GM12878 (cell line): ENCODE data around the gene POM121L12. TPM values are rescaled to one million over a fixed set of nuclear protein-coding genes. Genes with fewer than 3 reads are reported as not detected.

Experiments
- ATAC-seq: fragments of 200-7000 bp; cut with Tn5 transposase; 3 replicates; pipeline ENCODE4 v1.9.1; 2020; ENCODE audit warnings: mild to moderate bottlenecking, moderate library complexity
- BruUV-seq: library from RNA; stranded (reverse); fragments of 400-500 nt; replicated peaks from 2 replicates; lab custom pipeline; 2021; lab: Mats Ljungman, UMichigan
- CTCF ChIA-PET: fragments of 300-600 bp; sonication (Branson Sonifier 250); formaldehyde crosslinking; extraction: SDS; loops from one replicate; lab custom pipeline; 2021; ENCODE audit warnings: inconsistent platforms; lab: Yijun Ruan, JAX
- POLR2A ChIA-PET: fragments of 350-600 bp; formaldehyde crosslinking; extraction: SDS; loops from one replicate; lab custom pipeline; 2021; ENCODE audit warnings: inconsistent platforms; lab: Charles Lee
- RAD21 ChIA-PET: fragments of 300-600 bp; sonication (Branson Sonifier 250); formaldehyde crosslinking; loops from one replicate; lab custom pipeline; 2023; ENCODE audit warnings: antibody characterized with exemption; ENCODE audit not compliant: unreplicated experiment; lab: Charles Lee
- SMC1A ChIA-PET: fragments of 300-600 bp; sonication (Branson Sonifier 250); formaldehyde crosslinking; loops from one replicate; lab custom pipeline; 2023; ENCODE audit not compliant: unreplicated experiment, uncharacterized antibody; lab: Charles Lee
- DNase-seq: peaks from one replicate; pipeline ENCODE4 v3.0.0-alpha.2; 2011; ENCODE audit warnings: low read depth, low spot score
- FAIRE-seq: peaks from 3 replicates; lab custom pipeline; 2011; peaks lifted over from hg19 to GRCh38; lab: Jason Lieb, UNC
- H2AFZ ChIP-seq: 2 replicates; pipeline ENCODE4 v1.6.0; 2011; ENCODE audit warnings: low read depth, low read length, control low read depth; ENCODE audit not compliant: control insufficient read depth
- H3K27ac ChIP-seq: 2 replicates; pipeline ENCODE4 v1.5.1; 2011; ENCODE audit warnings: control low read depth; ENCODE audit not compliant: control insufficient read depth, insufficient read depth
- H3K27me3 ChIP-seq, 2 experiments: replicated peaks in 1 of 2; 2 replicates each; pipeline versions ENCODE4 v1.6.0 to v1.6.1; 2011; ENCODE audit warnings: low read length in 1 of 2; ENCODE audit not compliant: control insufficient read depth in 2 of 2, insufficient read depth in 2 of 2
- H3K36me3 ChIP-seq, 2 experiments: 2 replicates each; pipeline ENCODE4 v1.5.1; 2011; ENCODE audit warnings: low read length in 1 of 2; ENCODE audit not compliant: control insufficient read depth in 2 of 2, insufficient read depth in 2 of 2
- H3K4me1 ChIP-seq: 2 replicates; pipeline ENCODE4 v1.6.1; 2011; ENCODE audit warnings: mild to moderate bottlenecking, low read length, moderate library complexity, mixed read lengths; ENCODE audit not compliant: control insufficient read depth, insufficient read depth
- H3K4me2 ChIP-seq: 2 replicates; pipeline ENCODE4 v1.6.0; 2011; ENCODE audit warnings: control low read depth; ENCODE audit not compliant: control insufficient read depth, insufficient read depth
- H3K4me3 ChIP-seq: fragments of 200-600 bp; sonication (generic); 2 replicates; pipeline ENCODE4 v1.5.1; 2016
- H3K79me2 ChIP-seq: 2 replicates; pipeline ENCODE4 v1.6.0; 2011; ENCODE audit warnings: low read length; ENCODE audit not compliant: control insufficient read depth, insufficient read depth
- H3K9ac ChIP-seq: 2 replicates; pipeline ENCODE4 v1.8.0; 2011; ENCODE audit warnings: low read length, control low read depth, mixed read lengths; ENCODE audit not compliant: control insufficient read depth, insufficient read depth
- H3K9me3 ChIP-seq: replicated peaks from 3 replicates; pipeline ENCODE4 v1.5.1; 2011; ENCODE audit warnings: mild to moderate bottlenecking, low read length; ENCODE audit not compliant: control insufficient read depth, insufficient read depth
- H4K20me1 ChIP-seq: 2 replicates; pipeline ENCODE4 v1.6.0; 2011; ENCODE audit not compliant: control insufficient read depth, insufficient read depth
- BACH1 ChIP-seq: fragments of 450-650 bp; IDR thresholded peaks from 2 replicates; pipeline ENCODE4 v1.6.1; 2017; ENCODE audit warnings: mild to moderate bottlenecking, borderline replicate concordance
- BHLHE40 ChIP-seq, 2 experiments: fragments of 450-650 bp in 1 of 2; IDR thresholded peaks; 2 replicates each; pipeline ENCODE4 v1.6.1; 2011 to 2017; ENCODE audit warnings: low read depth in 2 of 2, borderline replicate concordance in 1 of 2, improper control_type of control experiment in 1 of 2, low read length in 1 of 2, mild to moderate bottlenecking in 1 of 2
- MYC ChIP-seq: IDR thresholded peaks from 2 replicates; pipeline ENCODE4 v1.6.1; 2011; ENCODE audit warnings: mild to moderate bottlenecking, low read length, moderate library complexity, inconsistent platforms; ENCODE audit not compliant: insufficient read depth, insufficient replicate concordance, insufficient read length, severe bottlenecking
- NFXL1 ChIP-seq: fragments of 450-650 bp; IDR thresholded peaks from 2 replicates; pipeline ENCODE4 v1.6.1; 2017; ENCODE audit warnings: antibody characterized with exemption, mild to moderate bottlenecking, borderline replicate concordance
- NR2C2 ChIP-seq: IDR thresholded peaks from 2 replicates; pipeline ENCODE4 v1.6.1; 2011; ENCODE audit warnings: borderline replicate concordance, low read depth; ENCODE audit not compliant: control insufficient read depth, insufficient read length
- SMC3 ChIP-seq: IDR thresholded peaks from 2 replicates; pipeline ENCODE4 v1.6.1; 2011; ENCODE audit warnings: low read length, improper control_type of control experiment, borderline replicate concordance
- SREBF1 ChIP-seq: IDR thresholded peaks from 2 replicates; pipeline ENCODE4 v1.6.1; 2012; ENCODE audit warnings: mild to moderate bottlenecking, low read length
- TCF7 ChIP-seq: IDR thresholded peaks from 2 replicates; pipeline ENCODE4 v1.6.1; 2014; ENCODE audit warnings: antibody characterized with exemption, borderline replicate concordance
- WRNIP1 ChIP-seq: IDR thresholded peaks from 2 replicates; pipeline ENCODE4 v1.6.1; 2011; ENCODE audit warnings: low read depth, low read length, improper control_type of control experiment, borderline replicate concordance
- YBX1 ChIP-seq: fragments of 450-650 bp; IDR thresholded peaks from 2 replicates; pipeline ENCODE4 v1.6.1; 2016; ENCODE audit warnings: antibody characterized with exemption
- WGBS: methylation state at CpG from one replicate; pipeline ENCODE4 v1.1.6; 2016; ENCODE audit warnings: low lambda C conversion rate; ENCODE audit not compliant: insufficient replicate concordance, insufficient coverage; ENCODE audit errors: missing lambda C conversion rate; 5-methylcytosine and 5-hydroxymethylcytosine counted together
- in situ Hi-C: fragments of 300-500 bp; cut with MboI; formaldehyde crosslinking; loops from 9 replicates; pipeline ENCODE4 v1.14.3; 2018; ENCODE audit warnings: mixed read lengths
- intact Hi-C: fragments of 100-400 bp; cut with micrococcal nuclease; formaldehyde crosslinking; loops from one replicate; pipeline ENCODE4 v1.14.2; 2022; ENCODE audit not compliant: unreplicated experiment
- polyA plus RNA-seq, 11 experiments: library from polyadenylated mRNA; depleted of rRNA in 4 of 11; unstranded in 6 of 11; stranded (reverse) in 5 of 11; fragments of >200 nt; fragmentation: Nextera tagmentation in 4 of 11; fragmentation: Illumina TruSeq in 1 of 11; extraction: Ambion mirVana in 4 of 11; extraction: Trizol in 1 of 11; gene quantifications; 1 replicate in 1 of 11; 2 replicates in 10 of 11; pipeline versions ENCODE4 v1.2.1 to v1.2.3, GENCODE V29; 2011 to 2016; ENCODE audit warnings: inconsistent platforms in 2 of 11, missing spikeins in 2 of 11, low read depth in 1 of 11
- total RNA-seq, 4 experiments: library from RNA; depleted of rRNA in 3 of 4; stranded (reverse); fragments of >200 nt in 3 of 4; fragmentation: Illumina TruSeq in 1 of 4; extraction: Trizol in 1 of 4; gene quantifications; 2 replicates each; pipeline versions ENCODE4 v1.2.1 to v1.2.3, GENCODE V29; 2013 to 2021
- TF ChIP-seq, protein P1 (sequence below): fragments of 450-650 bp; IDR thresholded peaks from 2 replicates; pipeline ENCODE4 v1.6.1; 2017; ENCODE audit warnings: mild to moderate bottlenecking
- TF ChIP-seq, protein P2 (sequence below): IDR thresholded peaks from 2 replicates; pipeline ENCODE4 v1.6.1; 2011; ENCODE audit warnings: mild to moderate bottlenecking, low read depth, low read length, moderate library complexity; ENCODE audit not compliant: insufficient replicate concordance
- TF ChIP-seq, protein P3 (sequence below): fragments of 450-650 bp; IDR thresholded peaks from 2 replicates; pipeline ENCODE4 v1.6.1; 2017; ENCODE audit warnings: borderline replicate concordance

POM121L12 gene
- total and polyA plus RNA-seq, 10 of the 15 experiments (the other 5 are each of a cell fraction or from before 2014, with no cell fraction given) = not detected

DNA sequence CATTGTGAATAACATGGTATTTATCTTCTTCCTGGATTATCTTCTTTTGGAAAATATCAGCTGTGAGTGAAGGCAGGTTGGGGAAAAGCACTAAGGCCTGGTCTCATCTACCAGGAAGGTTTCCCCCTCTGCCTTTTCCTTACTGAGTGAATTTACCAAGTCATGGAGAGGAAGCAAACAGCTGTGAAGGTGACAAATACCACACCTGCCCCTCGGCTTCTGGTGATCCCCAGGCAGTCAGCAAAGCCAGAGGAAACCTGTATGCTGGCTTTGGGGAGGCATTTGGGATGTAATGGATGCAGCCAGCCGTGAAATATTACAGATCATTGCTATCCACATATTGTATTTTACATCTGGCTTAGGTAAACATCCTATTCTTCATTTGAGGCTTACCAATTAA lies 24.2 kb downstream of the POM121L12 start:
- ChIA-PET SMC1A (no interaction called here), CTCF (no interaction called here), POLR2A (no interaction called here), RAD21 (no interaction called here)
- no peaks in the 10 kb centered on the region for H3K9me3 ChIP-seq
- H3K9ac ChIP-seq = no peak overlapping the region
- TF ChIP-seq SREBF1 (no peak), TCF7 (no peak), NR2C2 (no peak), SMC3 (no peak), BACH1 (no peak), BHLHE40 (IDR thresholded peaks at IDR 0.05; ENCODE audit: borderline replicate concordance in 1 of 2, low read depth in 2 of 2, low read length in 1 of 2) (no peak)
- no peaks in the 10 kb centered on the region for H3K27me3 ChIP-seq
- intact Hi-C loops = no loop called here
- no peak for DNase-seq
- H3K4me3 ChIP-seq = no peak overlapping the region
- no TSS peak for BruUV-seq
- H3K4me1 ChIP-seq = no peaks in the 10 kb centered on the region
- H4K20me1 ChIP-seq = no peaks in the 10 kb centered on the region
- FAIRE-seq = no peak
- no peak overlapping the region for H3K4me2 ChIP-seq
- in situ Hi-C loops = no loop called here
- WGBS = 0% methylated on average over 2 of the region's 2 CpGs
- H3K79me2 ChIP-seq = no peaks in the 10 kb centered on the region
- no peak for ATAC-seq
- H2AFZ ChIP-seq = no peak overlapping the region
- H3K36me3 ChIP-seq = no peaks in the 10 kb centered on the region
- no peak overlapping the region for H3K27ac ChIP-seq

DNA sequence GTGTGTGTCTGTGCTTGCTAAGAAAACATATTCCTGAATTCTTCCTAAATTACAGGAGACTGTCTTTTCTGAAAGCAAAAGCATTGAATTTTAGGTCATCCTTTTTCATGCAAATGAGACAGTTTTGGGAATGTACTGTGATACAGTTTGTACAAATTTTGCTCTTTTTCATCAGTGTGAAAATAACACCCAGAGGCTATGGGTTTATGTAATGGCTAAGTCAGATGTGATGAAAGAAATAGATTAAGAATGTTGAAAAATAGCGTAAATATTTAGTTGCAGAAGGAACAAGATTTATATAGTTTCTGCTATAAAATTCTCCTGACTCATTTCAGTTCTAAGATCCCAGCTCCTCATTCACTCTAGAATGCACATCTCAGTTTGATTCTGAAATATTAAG lies 24.6 kb downstream of the POM121L12 start:
- Histone ChIP-seq H3K79me2 (no peaks in the 10 kb centered on the region), H3K27me3 (no peaks in the 10 kb centered on the region), H3K9me3 (no peaks in the 10 kb centered on the region), H3K27ac (no peak overlapping the region), H3K36me3 (no peaks in the 10 kb centered on the region), H4K20me1 (no peaks in the 10 kb centered on the region), H3K4me3 (no peak overlapping the region), H3K4me1 (no peaks in the 10 kb centered on the region), H3K9ac (no peak overlapping the region), H3K4me2 (no peak overlapping the region), H2AFZ (no peak overlapping the region)
- FAIRE-seq (no peak), ATAC-seq (no peak), DNase-seq (no peak)
- TF ChIP-seq NFXL1 (no peak), MYC (no peak), YBX1 (no peak), WRNIP1 (no peak)
- TF ChIP-seq, protein P1, sequence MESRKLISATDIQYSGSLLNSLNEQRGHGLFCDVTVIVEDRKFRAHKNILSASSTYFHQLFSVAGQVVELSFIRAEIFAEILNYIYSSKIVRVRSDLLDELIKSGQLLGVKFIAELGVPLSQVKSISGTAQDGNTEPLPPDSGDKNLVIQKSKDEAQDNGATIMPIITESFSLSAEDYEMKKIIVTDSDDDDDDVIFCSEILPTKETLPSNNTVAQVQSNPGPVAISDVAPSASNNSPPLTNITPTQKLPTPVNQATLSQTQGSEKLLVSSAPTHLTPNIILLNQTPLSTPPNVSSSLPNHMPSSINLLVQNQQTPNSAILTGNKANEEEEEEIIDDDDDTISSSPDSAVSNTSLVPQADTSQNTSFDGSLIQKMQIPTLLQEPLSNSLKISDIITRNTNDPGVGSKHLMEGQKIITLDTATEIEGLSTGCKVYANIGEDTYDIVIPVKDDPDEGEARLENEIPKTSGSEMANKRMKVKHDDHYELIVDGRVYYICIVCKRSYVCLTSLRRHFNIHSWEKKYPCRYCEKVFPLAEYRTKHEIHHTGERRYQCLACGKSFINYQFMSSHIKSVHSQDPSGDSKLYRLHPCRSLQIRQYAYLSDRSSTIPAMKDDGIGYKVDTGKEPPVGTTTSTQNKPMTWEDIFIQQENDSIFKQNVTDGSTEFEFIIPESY = no peak
- TF ChIP-seq, protein P2, sequence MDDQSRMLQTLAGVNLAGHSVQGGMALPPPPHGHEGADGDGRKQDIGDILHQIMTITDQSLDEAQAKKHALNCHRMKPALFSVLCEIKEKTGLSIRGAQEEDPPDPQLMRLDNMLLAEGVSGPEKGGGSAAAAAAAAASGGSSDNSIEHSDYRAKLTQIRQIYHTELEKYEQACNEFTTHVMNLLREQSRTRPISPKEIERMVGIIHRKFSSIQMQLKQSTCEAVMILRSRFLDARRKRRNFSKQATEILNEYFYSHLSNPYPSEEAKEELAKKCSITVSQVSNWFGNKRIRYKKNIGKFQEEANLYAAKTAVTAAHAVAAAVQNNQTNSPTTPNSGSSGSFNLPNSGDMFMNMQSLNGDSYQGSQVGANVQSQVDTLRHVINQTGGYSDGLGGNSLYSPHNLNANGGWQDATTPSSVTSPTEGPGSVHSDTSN = no peak
- TF ChIP-seq, protein P3, sequence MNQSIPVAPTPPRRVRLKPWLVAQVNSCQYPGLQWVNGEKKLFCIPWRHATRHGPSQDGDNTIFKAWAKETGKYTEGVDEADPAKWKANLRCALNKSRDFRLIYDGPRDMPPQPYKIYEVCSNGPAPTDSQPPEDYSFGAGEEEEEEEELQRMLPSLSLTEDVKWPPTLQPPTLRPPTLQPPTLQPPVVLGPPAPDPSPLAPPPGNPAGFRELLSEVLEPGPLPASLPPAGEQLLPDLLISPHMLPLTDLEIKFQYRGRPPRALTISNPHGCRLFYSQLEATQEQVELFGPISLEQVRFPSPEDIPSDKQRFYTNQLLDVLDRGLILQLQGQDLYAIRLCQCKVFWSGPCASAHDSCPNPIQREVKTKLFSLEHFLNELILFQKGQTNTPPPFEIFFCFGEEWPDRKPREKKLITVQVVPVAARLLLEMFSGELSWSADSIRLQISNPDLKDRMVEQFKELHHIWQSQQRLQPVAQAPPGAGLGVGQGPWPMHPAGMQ = no peak
- ChIA-PET SMC1A (no interaction called here), POLR2A (no interaction called here), CTCF (no interaction called here), RAD21 (no interaction called here)
- in situ Hi-C loops = no loop called here
- BruUV-seq = no TSS peak
- WGBS = 62% methylated on average over 1 of the region's 1 CpG
- intact Hi-C loops = no loop called here
